Neural progenitor cell (in vitro differentiated cells): ENCODE results near the gene HIPK2. TPM values are rescaled to one million over a fixed set of nuclear protein-coding genes. Genes with fewer than 3 reads are reported as not detected.
"Not testable (repeated sequence)": the region's sequence is repeated elsewhere in the genome, so short reads cannot be mapped to it uniquely, and the experiment has no call there.

ENCODE experiments used
- DNase-seq: peaks from one replicate; pipeline ENCODE4 v3.0.0-alpha.2; 2016; ENCODE audit warnings: low spot score
- H2AFZ ChIP-seq: fragments of 200-600 bp; sonication (generic); replicated peaks from 2 replicates; pipeline ENCODE4 v1.6.1; 2016; ENCODE audit warnings: antibody characterized with exemption
- H3F3A ChIP-seq: fragments of 200-600 bp; sonication (generic); 2 replicates; pipeline ENCODE4 v1.6.1; 2016; ENCODE audit warnings: antibody characterized with exemption, low read depth
- H3K27ac ChIP-seq: fragments of 200-600 bp; sonication (generic); 2 replicates; pipeline ENCODE4 v1.5.1; 2016; ENCODE audit warnings: mild to moderate bottlenecking
- H3K27me3 ChIP-seq: fragments of 200-600 bp; sonication (generic); 2 replicates; pipeline ENCODE4 v1.6.1; 2016; ENCODE audit warnings: mild to moderate bottlenecking, moderate library complexity
- H3K36me3 ChIP-seq: fragments of 200-600 bp; sonication (generic); 2 replicates; pipeline ENCODE4 v1.5.1; 2016
- H3K4me1 ChIP-seq: fragments of 200-600 bp; sonication (generic); 2 replicates; pipeline ENCODE4 v1.6.1; 2016; ENCODE audit warnings: mixed run types
- H3K4me2 ChIP-seq: fragments of 200-600 bp; sonication (generic); 2 replicates; pipeline ENCODE4 v1.6.1; 2016
- H3K4me3 ChIP-seq: fragments of 200-600 bp; sonication (generic); 2 replicates; pipeline ENCODE4 v1.5.1; 2016
- H3K79me2 ChIP-seq: fragments of 200-600 bp; sonication (generic); 2 replicates; pipeline ENCODE4 v1.6.1; 2016; ENCODE audit warnings: low read depth
- H3K9ac ChIP-seq: fragments of 200-600 bp; sonication (generic); 2 replicates; pipeline ENCODE4 v1.6.1; 2016
- H3K9me3 ChIP-seq: fragments of 200-600 bp; sonication (generic); 2 replicates; pipeline ENCODE4 v1.5.1; 2016; ENCODE audit warnings: low read depth
- H4K20me1 ChIP-seq: fragments of 200-600 bp; sonication (generic); 2 replicates; pipeline ENCODE4 v1.6.1; 2016; ENCODE audit warnings: low read depth
- H3K27ac Mint-ChIP-seq: 3 replicates; pipeline ENCODE4 v1.8.0; 2021; ENCODE audit warnings: mixed read lengths
- H3K27me3 Mint-ChIP-seq: 2 replicates; pipeline ENCODE4 v1.8.0; 2022; ENCODE audit warnings: low read depth, mild to moderate bottlenecking, inconsistent platforms, moderate library complexity, mixed read lengths; ENCODE audit not compliant: insufficient read depth
- H3K36me3 Mint-ChIP-seq: 3 replicates; pipeline ENCODE4 v1.8.0; 2021; ENCODE audit warnings: mixed read lengths
- H3K4me1 Mint-ChIP-seq: 3 replicates; pipeline ENCODE4 v1.8.0; 2021; ENCODE audit warnings: mixed read lengths
- H3K4me3 Mint-ChIP-seq: 3 replicates; pipeline ENCODE4 v1.8.0; 2021; ENCODE audit warnings: mild to moderate bottlenecking, moderate library complexity, mixed read lengths
- H3K9me3 Mint-ChIP-seq: 3 replicates; pipeline ENCODE4 v1.8.0; 2020; ENCODE audit warnings: mixed read lengths
- CTCF ChIP-seq: fragments of 200-600 bp; sonication (generic); IDR thresholded peaks from 2 replicates; pipeline ENCODE4 v1.5.1; 2017; ENCODE audit warnings: antibody characterized with exemption, mild to moderate bottlenecking
- EZH2 ChIP-seq: fragments of 200-600 bp; sonication (generic); IDR thresholded peaks from 2 replicates; pipeline ENCODE4 v1.6.1; 2017; ENCODE audit warnings: antibody characterized with exemption, mild to moderate bottlenecking, moderate library complexity
- EZH2phosphoT487 ChIP-seq: fragments of 200-600 bp; sonication (generic); IDR thresholded peaks from 2 replicates; pipeline ENCODE4 v1.6.1; 2017; ENCODE audit warnings: antibody characterized with exemption
- total RNA-seq: library from RNA; depleted of rRNA; stranded (reverse); fragments of >200 nt; gene quantifications from 2 replicates; pipeline ENCODE4 v1.2.3, GENCODE V29; 2015; ENCODE audit warnings: low replicate concordance

The HIPK2 gene
- total RNA-seq, 1 donor from 2014 or later, result 12.8 TPM

DNA sequence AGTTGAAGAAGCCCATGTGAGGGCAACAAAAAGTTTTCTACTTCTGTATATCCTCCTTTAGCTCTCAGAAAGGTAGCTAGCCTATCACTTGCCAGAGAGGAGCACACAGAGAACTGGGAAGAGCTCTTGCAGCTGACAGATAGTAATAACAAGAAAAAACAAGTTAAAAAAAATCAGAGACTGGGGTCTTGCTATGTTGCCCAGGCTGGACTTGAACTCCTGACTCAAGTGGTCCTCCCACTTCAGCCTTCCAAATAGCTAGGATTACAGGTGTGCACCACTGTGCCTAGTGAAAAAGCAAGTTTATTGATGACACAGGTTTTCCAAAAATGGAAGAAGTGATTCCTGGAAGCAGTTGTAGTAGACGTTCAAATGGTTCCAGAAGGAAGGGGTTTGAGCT is 160.7 kb downstream of the HIPK2 start:
- peaks cover 16% of the 10 kb centered on the region for H3F3A ChIP-seq
- no peaks in the 10 kb centered on the region for H3K9me3 ChIP-seq
- no peak overlapping the region for H3K4me2 ChIP-seq
- Mint-ChIP-seq H3K4me1 (peaks cover 12% of the 10 kb centered on the region), H3K27ac (no peak overlapping the region), H3K9me3 (no peaks in the 10 kb centered on the region), H3K36me3 (peaks cover 22% of the 10 kb centered on the region), H3K27me3 (no peaks in the 10 kb centered on the region), H3K4me3 (no peak overlapping the region)
- no peaks in the 10 kb centered on the region for H3K27me3 ChIP-seq
- no peak for DNase-seq
- no peaks in the 10 kb centered on the region for H3K79me2 ChIP-seq
- no peaks in the 10 kb centered on the region for H3K36me3 ChIP-seq
- TF ChIP-seq EZH2, result no peak
- TF ChIP-seq EZH2phosphoT487, result no peak
- no peak for TF ChIP-seq CTCF
- H2AFZ ChIP-seq, result no peak overlapping the region
- no peak overlapping the region for H3K9ac ChIP-seq
- no peak overlapping the region for H3K4me3 ChIP-seq
- peaks cover 5% of the 10 kb centered on the region for H4K20me1 ChIP-seq
- H3K27ac ChIP-seq, result no peak overlapping the region
- H3K4me1 ChIP-seq, result peaks cover 17% of the 10 kb centered on the region

GRCh38 chr7:139614886-139615285 is 162.9 kb downstream of the HIPK2 start:
- TF ChIP-seq EZH2phosphoT487, result no peak
- TF ChIP-seq EZH2, result no peak
- no peak for TF ChIP-seq CTCF
- Mint-ChIP-seq H3K9me3 (no peaks in the 10 kb centered on the region), H3K27ac (peak overlapping the region; percentile 53), H3K4me1 (peaks cover 12% of the 10 kb centered on the region), H3K4me3 (no peak overlapping the region), H3K36me3 (peaks cover 33% of the 10 kb centered on the region), H3K27me3 (no peaks in the 10 kb centered on the region)
- Histone ChIP-seq H4K20me1 (peaks cover 5% of the 10 kb centered on the region), H2AFZ (no peak overlapping the region), H3K27ac (no peak overlapping the region), H3K36me3 (peaks cover 4% of the 10 kb centered on the region), H3K79me2 (no peaks in the 10 kb centered on the region), H3K4me1 (peaks cover 17% of the 10 kb centered on the region), H3K9me3 (no peaks in the 10 kb centered on the region), H3F3A (peaks cover 10% of the 10 kb centered on the region), H3K4me2 (no peak overlapping the region), H3K4me3 (no peak overlapping the region), H3K27me3 (no peaks in the 10 kb centered on the region), H3K9ac (no peak overlapping the region)
- DNase-seq, result no peak

GRCh38 chr7:139613971-139614411 is 163.8 kb downstream of the HIPK2 start:
- peaks cover 37% of the 10 kb centered on the region for H3K36me3 Mint-ChIP-seq
- H3K9me3 ChIP-seq, result no peaks in the 10 kb centered on the region
- H3K27ac ChIP-seq, result peak overlapping the region; percentile 71
- TF ChIP-seq CTCF (no peak), EZH2phosphoT487 (no peak), EZH2 (no peak)
- peaks cover 17% of the 10 kb centered on the region for H3K4me1 ChIP-seq
- H3K4me2 ChIP-seq, result peak overlapping the region; percentile 61
- no peak overlapping the region for H3K9ac ChIP-seq
- H3K27ac Mint-ChIP-seq, result peak overlapping the region; percentile 43
- peaks cover 10% of the 10 kb centered on the region for H3F3A ChIP-seq
- no peak overlapping the region for H3K4me3 Mint-ChIP-seq
- H3K4me3 ChIP-seq, result no peak overlapping the region
- peak; percentile 69 for DNase-seq
- H3K36me3 ChIP-seq, result peaks cover 4% of the 10 kb centered on the region
- H3K27me3 Mint-ChIP-seq, result no peaks in the 10 kb centered on the region
- no peaks in the 10 kb centered on the region for H3K79me2 ChIP-seq
- H2AFZ ChIP-seq, result no peak overlapping the region
- H3K27me3 ChIP-seq, result no peaks in the 10 kb centered on the region
- H3K9me3 Mint-ChIP-seq, result no peaks in the 10 kb centered on the region
- H4K20me1 ChIP-seq, result peaks cover 5% of the 10 kb centered on the region
- H3K4me1 Mint-ChIP-seq, result peaks cover 12% of the 10 kb centered on the region

DNA sequence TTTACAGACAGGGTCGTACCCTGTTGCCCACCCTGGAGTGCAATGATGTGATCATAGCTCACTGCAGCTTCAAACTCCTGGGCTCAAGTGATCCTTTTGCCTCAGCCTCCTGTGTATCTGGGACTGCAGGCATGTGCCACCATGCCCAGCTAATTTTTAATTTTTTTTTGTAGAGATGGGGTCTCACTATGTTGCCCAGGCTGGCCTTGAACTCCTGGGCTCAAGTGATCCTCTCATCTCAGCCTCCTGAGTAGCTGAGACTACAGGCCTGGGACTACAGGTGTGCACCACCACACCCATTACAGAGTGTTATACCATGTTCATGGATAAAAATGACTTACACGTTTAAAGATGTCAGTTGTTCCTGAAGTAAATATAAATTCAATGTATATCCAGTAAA is 166.2 kb downstream of the HIPK2 start:
- peaks cover 12% of the 10 kb centered on the region for H3K4me1 Mint-ChIP-seq
- H3K79me2 ChIP-seq, H3K27ac Mint-ChIP-seq, H3K27ac ChIP-seq, H3K9me3 Mint-ChIP-seq, H3K4me3 Mint-ChIP-seq, H3K4me2 ChIP-seq, H3K9ac ChIP-seq, H3K36me3 ChIP-seq, DNase-seq, H4K20me1 ChIP-seq, H3K4me3 ChIP-seq, H2AFZ ChIP-seq, H3K9me3 ChIP-seq, H3K27me3 Mint-ChIP-seq, H3K27me3 ChIP-seq: not testable (repeated sequence)
- H3K36me3 Mint-ChIP-seq, result peaks cover 36% of the 10 kb centered on the region
- H3K4me1 ChIP-seq, result peaks cover 17% of the 10 kb centered on the region
- peaks cover 10% of the 10 kb centered on the region for H3F3A ChIP-seq
